K562 (cell line): ENCODE measurements around the gene FUCA1. TPM values are rescaled to one million over a fixed set of nuclear protein-coding genes. Genes with fewer than 3 reads are reported as not detected.
A peak's percentile ranks its signal among the peaks of the same experiment; 100 is the strongest.

Experiments
- ARID1B ChIP-seq: fragments of 450-650 bp; IDR thresholded peaks from 2 replicates; pipeline ENCODE4 v1.6.1; 2016; ENCODE audit warnings: antibody characterized with exemption, mild to moderate bottlenecking, inconsistent platforms
- BCOR ChIP-seq: fragments of 450-650 bp; IDR thresholded peaks from 2 replicates; pipeline ENCODE4 v1.6.1; 2016
- CHCHD3 ChIP-seq: fragments of 250-450 bp; sonication (Bioruptor Pico); IDR thresholded peaks from 2 replicates; pipeline ENCODE4 v2.1.2; 2022; ENCODE audit warnings: mild to moderate bottlenecking
- CREB3L1 ChIP-seq: fragments of 450-650 bp; IDR thresholded peaks from 2 replicates; pipeline ENCODE4 v1.6.1; 2014; ENCODE audit warnings: low read depth, mild to moderate bottlenecking, moderate library complexity, borderline replicate concordance
- HDGF ChIP-seq: fragments of 450-650 bp; IDR thresholded peaks from 2 replicates; pipeline ENCODE4 v1.6.1; 2016
- JUND ChIP-seq, 2 experiments: IDR thresholded peaks; 2 replicates in 1 of 2; 3 replicates in 1 of 2; pipeline ENCODE4 v1.6.1; 2011; ENCODE audit warnings: borderline replicate concordance in 2 of 2, low read depth in 2 of 2, low read length in 2 of 2, improper control_type of control experiment in 1 of 2, missing biosample characterization in 1 of 2, missing genetic modification characterization in 1 of 2, missing genetic modification reagents in 1 of 2
- KDM5B ChIP-seq: fragments of 200-600 bp; sonication (generic); IDR thresholded peaks from 2 replicates; pipeline ENCODE4 v1.6.1; 2012; ENCODE audit warnings: low read depth, mild to moderate bottlenecking, moderate library complexity, low read length, control low read depth, inconsistent platforms; ENCODE audit not compliant: insufficient replicate concordance
- MAZ ChIP-seq, 2 experiments: fragments of 450-650 bp in 1 of 2; sonication (generic) in 1 of 2; formaldehyde crosslinking; IDR thresholded peaks in 1 of 2; conservative IDR thresholded peaks in 1 of 2; 2 replicates each; pipeline versions ENCODE4 v1.4.0 to v1.5.0; 2020; ENCODE audit warnings: mild to moderate bottlenecking in 1 of 2, missing genetic modification reagents in 1 of 2
- MCM7 ChIP-seq, 2 experiments: fragments of 450-650 bp; IDR thresholded peaks; 2 replicates each; pipeline ENCODE4 v1.6.1; 2016 to 2018
- NR0B1 ChIP-seq: fragments of 450-650 bp; IDR thresholded peaks from one replicate; pipeline ENCODE4 v1.6.1; 2018; ENCODE audit warnings: mild to moderate bottlenecking, moderate library complexity; ENCODE audit not compliant: partially characterized antibody
- POLR2A ChIP-seq: fragments of 450-650 bp; conservative IDR thresholded peaks from 2 replicates; pipeline ENCODE4 v1.6.1; 2016
- PPARD ChIP-seq: fragments of 250-450 bp; sonication (Bioruptor Pico); IDR thresholded peaks from 2 replicates; pipeline ENCODE4 v1.8.0; 2022; ENCODE audit warnings: inconsistent platforms, mild to moderate bottlenecking, moderate library complexity
- RAD21 ChIP-seq, 2 experiments: fragments of 250-450 bp in 1 of 2; fragments of 450-650 bp in 1 of 2; sonication (Bioruptor Pico) in 1 of 2; formaldehyde crosslinking in 1 of 2; IDR thresholded peaks in 1 of 2; conservative IDR thresholded peaks in 1 of 2; 2 replicates each; pipeline versions ENCODE4 v1.4.0 to v1.8.0; 2020 to 2022; ENCODE audit warnings: mild to moderate bottlenecking in 2 of 2, moderate library complexity in 1 of 2
- RFX1 ChIP-seq: fragments of 450-650 bp; IDR thresholded peaks from 2 replicates; pipeline ENCODE4 v1.6.1; 2016; ENCODE audit warnings: mild to moderate bottlenecking, moderate library complexity
- SMC3 ChIP-seq: conservative IDR thresholded peaks from 2 replicates; pipeline ENCODE4 v1.6.1; 2011; ENCODE audit warnings: low read depth, low read length, improper control_type of control experiment; ENCODE audit not compliant: insufficient read depth
- TCF3 ChIP-seq: sonication (generic); formaldehyde crosslinking; IDR thresholded peaks from 2 replicates; pipeline ENCODE4 v1.4.0; 2020; ENCODE audit warnings: mild to moderate bottlenecking, missing genetic modification reagents
- USF1 ChIP-seq: sonication (generic); formaldehyde crosslinking; IDR thresholded peaks from 2 replicates; pipeline ENCODE4 v1.9.0; 2022; ENCODE audit warnings: mild to moderate bottlenecking, missing genetic modification reagents
- USF2 ChIP-seq: sonication (generic); formaldehyde crosslinking; IDR thresholded peaks from 2 replicates; pipeline ENCODE4 v1.5.0; 2020; ENCODE audit warnings: missing genetic modification reagents
- polyA plus RNA-seq, 8 experiments: library from polyadenylated mRNA; depleted of rRNA in 4 of 8; stranded (reverse) in 5 of 8; unstranded in 3 of 8; fragments of >200 nt; fragmentation: Nextera tagmentation in 2 of 8; fragmentation: Illumina TruSeq in 1 of 8; extraction: Ambion mirVana in 2 of 8; extraction: Trizol in 1 of 8; gene quantifications; 2 replicates each; pipeline versions ENCODE4 v1.2.1 to v1.2.3, GENCODE V29; 2011 to 2014; ENCODE audit warnings: inconsistent platforms in 1 of 8, missing spikeins in 1 of 8
- total RNA-seq, 7 experiments: library from RNA; depleted of rRNA in 6 of 7; stranded (reverse); fragments of >200 nt in 6 of 7; fragmentation: Illumina TruSeq in 2 of 7; extraction: Trizol in 2 of 7; gene quantifications; 2 replicates each; pipeline versions ENCODE4 v1.2.1 to v1.2.3, GENCODE V29; 2011 to 2021; ENCODE audit warnings: low replicate concordance in 1 of 7

The FUCA1 gene
- total and polyA plus RNA-seq, 9 of the 15 experiments (the other 6 are each of a cell fraction or from before 2014, with no cell fraction given), result 7.0 to 20.5 (median 13.5) TPM

GRCh38 chr1:23809751-23810171 lies 58.3 kb downstream of the FUCA1 start (continued):
- TF ChIP-seq KDM5B (no peak), USF2 (CRISPR knock-in tag) (peak; percentile 52; the same call in 1 of the 2 replicates), RFX1 (no peak), RAD21 (CRISPR knock-in tag; conservative IDR thresholded peaks at IDR 0.05 in 1 of 2, IDR thresholded peaks at IDR 0.05 in 1 of 2) (peak; percentile 80 to 94), MAZ (CRISPR knock-in tag; conservative IDR thresholded peaks at IDR 0.05 in 1 of 2, IDR thresholded peaks at IDR 0.05 in 1 of 2) (peak; percentile 42 to 58; a peak in 2 of 4 replicates), TCF3 (0 out of 2 replicates have a peak, but pooled peaks have one; percentile 10), HDGF (0 out of 2 replicates have a peak, but pooled peaks have one; percentile 24), BCOR (0 out of 2 replicates have a peak, but pooled peaks have one; percentile 47), MCM7 (IDR thresholded peaks at IDR 0.05) (no peak), NR0B1 (no peak), CREB3L1 (0 out of 2 replicates have a peak, but pooled peaks have one; percentile 39), CHCHD3 (CRISPR knock-in tag) (no peak), SMC3 (peak; percentile 93), POLR2A (no peak), ARID1B (no peak), USF1 (CRISPR knock-in tag) (peak; percentile 80), PPARD (CRISPR knock-in tag) (no peak), JUND (IDR thresholded peaks at IDR 0.05; ENCODE audit: borderline replicate concordance, low read depth, low read length) (peak; percentile 80), JUND (tag; IDR thresholded peaks at IDR 0.05; ENCODE audit: borderline replicate concordance, low read depth, low read length) (peak; percentile 65; the same call in 1 of the 3 replicates)
